GM04503 (cell line): ENCODE results near the gene DLST.
"Not testable (repeated sequence)": the region's sequence is repeated elsewhere in the genome, so short reads cannot be mapped to it uniquely, and the experiment has no call there.

Source experiments
- DNase-seq: peaks from one replicate; pipeline ENCODE4 v3.0.0-alpha.2; 2012; ENCODE audit warnings: low read depth

Gene DLST

GRCh38 chr14:74917646-74918081 lies 35.9 kb downstream of the DLST start:
- no peak for DNase-seq

- no peak for DNase-seq
These were observed 36.7 kb downstream of the DLST start for GRCh38 chr14:74918380-74918779.

- no peak for DNase-seq
These were observed 37.9 kb downstream of the DLST start for GRCh38 chr14:74919421-74920165.

- DNase-seq, result no peak
These were observed 38.6 kb downstream of the DLST start for GRCh38 chr14:74920281-74920680.

- DNase-seq, result no peak
These were observed 39.4 kb downstream of the DLST start for GRCh38 chr14:74921053-74921620.

GRCh38 chr14:74921987-74922751 lies 40.5 kb downstream of the DLST start:
- DNase-seq, result no peak

- DNase-seq, result no peak
These were observed 41.2 kb downstream of the DLST start, which contains the start of gene RPS6KL1 for GRCh38 chr14:74922752-74923401. TSS of gene RPS6KL1 (minus strand) at chr14:74923260. CDS start at chr14:74921541, 1,719 bp downstream.

GRCh38 chr14:74924061-74924460 lies 42.3 kb downstream of the DLST start:
- DNase-seq, result no peak

GRCh38 chr14:74927225-74927624 lies 45.5 kb downstream of the DLST start:
- no peak for DNase-seq

- no peak for DNase-seq
These were observed 47.5 kb downstream of the DLST start for GRCh38 chr14:74929242-74929641.

GRCh38 chr14:74931744-74932143 lies 50.0 kb downstream of the DLST start:
- DNase-seq, result not testable (repeated sequence)

- no peak for DNase-seq
These were observed 50.7 kb downstream of the DLST start for GRCh38 chr14:74932401-74932901.

GRCh38 chr14:74932936-74933335 lies 51.2 kb downstream of the DLST start:
- DNase-seq, result not testable (repeated sequence)

- no peak for DNase-seq
These were observed 52.3 kb downstream of the DLST start for GRCh38 chr14:74934041-74934440.

- DNase-seq, result no peak
These were observed 53.0 kb downstream of the DLST start for GRCh38 chr14:74934476-74935359.

GRCh38 chr14:74935360-74935680 lies 53.6 kb downstream of the DLST start:
- no peak for DNase-seq

- no peak for DNase-seq
These were observed 54.4 kb downstream of the DLST start for GRCh38 chr14:74936151-74936550.

- DNase-seq, result no peak
These were observed 55.0 kb downstream of the DLST start for GRCh38 chr14:74936731-74937130.

- DNase-seq, result no peak
These were observed 55.5 kb downstream of the DLST start for GRCh38 chr14:74937171-74937570.

GRCh38 chr14:74938531-74939495 lies 57.1 kb downstream of the DLST start:
- no peak for DNase-seq
